SH-SY5Y (cell line): ENCODE results near the gene AOPEP.

Experiments
- GATA2 ChIP-seq: IDR thresholded peaks from 2 replicates; pipeline ENCODE4 v1.6.1; 2011; ENCODE audit warnings: mild to moderate bottlenecking, low read depth, low read length
- GATA3 ChIP-seq: IDR thresholded peaks from 2 replicates; pipeline ENCODE4 v1.6.1; 2011; ENCODE audit warnings: low read depth, mild to moderate bottlenecking, low read length, moderate library complexity

- TF ChIP-seq GATA2 (no peak), GATA3 (no peak)
These were observed 264.5 kb downstream of the AOPEP start for GRCh38 chr9:94990897-94991561.
